Mesangial cell (primary cell): Measurements from ENCODE around the gene TNIP2. TPM values are rescaled to one million over a fixed set of nuclear protein-coding genes. Genes with fewer than 3 reads are reported as not detected.

Experiments used
- total RNA-seq: library from RNA; depleted of rRNA; stranded (reverse); fragments of >200 nt; gene quantifications from 2 replicates; pipeline ENCODE4 v1.2.3, GENCODE V29; 2015

The TNIP2 gene
- total RNA-seq: 38.3 and 41.9 TPM in 2 replicates

GRCh38 chr4:2755821-2756690 lies at the start of gene TNIP2:
Gene TNIP2 (minus strand): TSS chr4:2756336. CDS start chr4:2756289, 47 bp downstream.

GRCh38 chr4:2792711-2793585 lies 36.8 kb upstream of the TNIP2 start, which contains the start of gene SH3BP2:
Gene SH3BP2 (plus strand): TSS chr4:2793085. CDS start chr4:2820618, 27,533 bp downstream.

Other genes with a start within 250 kb of the TNIP2 start
- gene FAM193A, start 219.7 kb downstream of the TNIP2 start, total RNA-seq: 10.6 and 17.0 TPM in 2 replicates
- gene SH3BP2, start 36.7 kb upstream of the TNIP2 start, total RNA-seq: 43.3 and 71.7 TPM in 2 replicates
- gene ADD1, start 87.5 kb upstream of the TNIP2 start, total RNA-seq: 151 and 190 TPM in 2 replicates
- 14.6 and 24.8 TPM in 2 replicates for gene NOP14, start 207.1 kb upstream of the TNIP2 start, total RNA-seq
- gene GRK4, start 207.2 kb upstream of the TNIP2 start, total RNA-seq: 1.6 and 3.0 TPM in 2 replicates